ENCODE data around the gene NSD1. TPM values are rescaled to one million over a fixed set of nuclear protein-coding genes. Genes with fewer than 3 reads are reported as not detected.

Gene NSD1
- total RNA-seq, 1 experiment from 2014 or later = 48.9 TPM

DNA sequence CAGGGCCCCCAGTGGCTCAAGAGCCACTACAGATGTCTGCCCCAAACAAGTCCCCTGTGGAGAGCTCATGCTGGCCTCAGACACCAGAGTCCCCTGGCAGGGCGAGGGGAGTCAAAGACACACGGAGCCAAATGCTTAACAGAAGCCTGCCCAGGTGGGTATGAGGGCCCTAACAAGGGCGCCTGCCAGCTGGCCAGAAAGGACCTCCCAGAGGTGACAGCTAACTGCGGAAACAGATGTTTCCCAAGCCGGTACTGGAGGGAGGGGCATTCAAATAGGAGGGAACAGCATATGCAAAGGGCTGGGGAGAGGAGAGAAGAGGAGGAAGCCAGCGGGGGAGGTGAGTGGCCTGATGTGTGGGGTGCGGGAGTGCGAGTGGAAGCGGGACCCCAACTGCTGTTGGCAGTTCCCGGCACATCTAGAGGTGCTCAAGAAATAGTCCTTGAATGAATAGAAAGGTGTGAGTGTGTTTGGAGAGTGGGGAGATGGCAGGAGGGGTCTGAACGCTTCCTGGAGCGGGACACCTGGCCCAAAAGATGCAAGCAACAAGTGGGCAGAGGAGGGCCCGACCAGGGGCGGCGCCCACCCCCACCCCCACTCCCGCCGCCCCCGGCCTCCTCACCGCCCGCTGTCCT is 177.3 kb downstream of the NSD1 start:
- DNase-seq = peak; percentile 37
- H3K4me1 ChIP-seq (ENCODE audit: insufficient read depth, low read length) = peaks cover 26% of the 10 kb centered on the region
- H3K27me3 ChIP-seq (ENCODE audit: low read length) = no peaks in the 10 kb centered on the region
- peak overlapping the region; percentile 78 for H3K4me2 ChIP-seq (ENCODE audit: low read length)
- no peak overlapping the region for H3K27ac ChIP-seq (ENCODE audit: low read length)
- ChIA-PET POLR2A (ENCODE audit: unreplicated experiment) (no interaction called here), CTCF (interaction anchor here (1.2 to 1.9 kb wide), 2 partner anchors 9 to 38 kb away, joined by 4 to 8 read pairs; no protein-coding TSS in a partner anchor)
- peak overlapping the region; percentile 76 for H3K4me3 ChIP-seq (ENCODE audit: low read length)
- no TSS peak for BruUV-seq (replicated peaks)
- intact Hi-C loops (cut with micrococcal nuclease) = no loop called here
- H3K79me2 ChIP-seq (ENCODE audit: low read length) = peaks cover 38% of the 10 kb centered on the region
- H3K36me3 ChIP-seq (ENCODE audit: low read depth, low read length) = peaks cover 13% of the 10 kb centered on the region; the same call in 1 of the 2 replicates
- no peaks in the 10 kb centered on the region for H3K9me2 ChIP-seq (replicated peaks; ENCODE audit: low read length)
- no peak for ATAC-seq
- H3K9ac ChIP-seq (ENCODE audit: low read length) = peak overlapping the region; percentile 97
- H3F3A ChIP-seq (ENCODE audit: low read length, unreplicated experiment) = no peaks in the 10 kb centered on the region
- no peak for TF ChIP-seq CTCF (conservative IDR thresholded peaks at IDR 0.05; ENCODE audit: low read depth, low read length)
- no peak overlapping the region for H2AFZ ChIP-seq (ENCODE audit: low read length)
- no peaks in the 10 kb centered on the region for H3K9me3 ChIP-seq (ENCODE audit: low read length)
- peaks cover 3% of the 10 kb centered on the region for H4K20me1 ChIP-seq (ENCODE audit: low read length)

- peak overlapping the region; percentile 96 for H2AFZ ChIP-seq (ENCODE audit: low read length)
- H3K27ac ChIP-seq (ENCODE audit: low read length) = peak overlapping the region; percentile 95; the same call in 1 of the 2 replicates
- H3K9me3 ChIP-seq (ENCODE audit: low read length) = no peaks in the 10 kb centered on the region
- ATAC-seq (peak; percentile 11), DNase-seq (peak; percentile 34)
- H3K4me3 ChIP-seq (ENCODE audit: low read length) = peak overlapping the region; percentile 76
- CTCF ChIA-PET = interaction anchor here (1.9 kb wide), 1 partner anchor 10 kb away, joined by 8 read pairs; no protein-coding TSS in a partner anchor
- H3K36me3 ChIP-seq (ENCODE audit: low read depth, low read length) = peaks cover 10% of the 10 kb centered on the region; the same call in 1 of the 2 replicates
- no peaks in the 10 kb centered on the region for H3K9me2 ChIP-seq (replicated peaks; ENCODE audit: low read length)
- H3K79me2 ChIP-seq (ENCODE audit: low read length) = peaks cover 34% of the 10 kb centered on the region
- POLR2A ChIA-PET (ENCODE audit: unreplicated experiment) = no interaction called here
- H3F3A ChIP-seq (ENCODE audit: low read length, unreplicated experiment) = no peaks in the 10 kb centered on the region
- H3K27me3 ChIP-seq (ENCODE audit: low read length) = no peaks in the 10 kb centered on the region
- intact Hi-C loops (cut with micrococcal nuclease) = no loop called here
- TF ChIP-seq CTCF (conservative IDR thresholded peaks at IDR 0.05; ENCODE audit: low read depth, low read length) (no peak), EZH2 (IDR thresholded peaks at IDR 0.05; ENCODE audit: low read length, unreplicated experiment) (no peak), EZH2phosphoT487 (IDR thresholded peaks at IDR 0.05; ENCODE audit: borderline replicate concordance, low read length) (no peak)
- peak overlapping the region; percentile 97 for H3K9ac ChIP-seq (ENCODE audit: low read length)
- H4K20me1 ChIP-seq (ENCODE audit: low read length) = no peaks in the 10 kb centered on the region; the same call in 1 of the 2 replicates
- peak overlapping the region; percentile 78 for H3K4me2 ChIP-seq (ENCODE audit: low read length)
- H3K4me1 ChIP-seq (ENCODE audit: insufficient read depth, low read length) = peaks cover 22% of the 10 kb centered on the region
- BruUV-seq (replicated peaks) = no TSS peak
These were observed 177.8 kb downstream of the NSD1 start for GRCh38 chr5:177311392-177311722.
